Small intestine (tissue), 7 donors: ENCODE measurements around the gene NPDC1. TPM values are rescaled to one million over a fixed set of nuclear protein-coding genes. Genes with fewer than 3 reads are reported as not detected.

Experiments used
- DNase-seq, 2 donors: peaks; one replicate each; pipeline versions ENCODE4 v3.0.0 to v3.0.0-alpha.2; 2013
- FAIRE-seq: peaks from 2 replicates; lab custom pipeline; 2012; peaks lifted over from hg19 to GRCh38; lab: Jason Lieb, UNC
- H3K27ac ChIP-seq, 3 donors: one replicate each; pipeline ENCODE4 v1.5.1; 2013; ENCODE audit warnings: low read length in 2 of 3, mild to moderate bottlenecking in 2 of 3, control low read depth in 1 of 3, inconsistent platforms in 1 of 3, low read depth in 1 of 3, moderate library complexity in 1 of 3
- H3K27me3 ChIP-seq, 3 donors: one replicate each; pipeline ENCODE4 v1.6.1; 2013; ENCODE audit warnings: low read length in 3 of 3, inconsistent platforms in 1 of 3; ENCODE audit not compliant: control insufficient read depth in 3 of 3, insufficient read depth in 3 of 3
- H3K36me3 ChIP-seq, 3 donors: one replicate each; pipeline ENCODE4 v1.6.1; 2013; ENCODE audit warnings: low read length in 3 of 3, inconsistent platforms in 1 of 3, low read depth in 1 of 3, mild to moderate bottlenecking in 1 of 3, moderate library complexity in 1 of 3; ENCODE audit not compliant: control insufficient read depth in 3 of 3, insufficient read depth in 2 of 3
- H3K4me1 ChIP-seq, 3 donors: one replicate each; pipeline ENCODE4 v1.6.1; 2013; ENCODE audit warnings: low read length in 2 of 3, inconsistent platforms in 1 of 3, low read depth in 1 of 3, mild to moderate bottlenecking in 1 of 3, moderate library complexity in 1 of 3; ENCODE audit not compliant: control insufficient read depth in 3 of 3, insufficient read depth in 2 of 3
- H3K4me3 ChIP-seq, 3 donors: one replicate each; pipeline ENCODE4 v1.5.1; 2013; ENCODE audit warnings: low read length in 3 of 3, control low read depth in 1 of 3, inconsistent platforms in 1 of 3, low read depth in 1 of 3, mild to moderate bottlenecking in 1 of 3, moderate library complexity in 1 of 3
- H3K9me3 ChIP-seq, 2 donors: one replicate each; pipeline ENCODE4 v1.6.1; 2013; ENCODE audit warnings: low read depth in 1 of 2, low read length in 1 of 2; ENCODE audit not compliant: control insufficient read depth in 2 of 2, insufficient read depth in 1 of 2
- WGBS, 3 donors: extraction: QIAGEN DNeasy Blood & Tissue Kit; methylation state at CpG; one replicate each; pipeline ENCODE4 v1.1.7; 2013; 5-methylcytosine and 5-hydroxymethylcytosine counted together
- polyA plus RNA-seq, 4 donors: library from polyadenylated mRNA; stranded (reverse) in 3 of 4; unstranded in 1 of 4; fragments of 200-250 nt in 3 of 4; fragments of 120-200 nt in 1 of 4; gene quantifications; one replicate each; pipeline versions ENCODE4 v1.2.1 to v1.2.3, GENCODE V29; 2013
- donor health status: healthy with polysubstance abuse.
- donor health status: control.
- donor health status: control.
- donor health status: Bipolar disorder and iron deficiency.
- donor health status: healthy.

NPDC1 gene
- polyA plus RNA-seq, 4 donors = 18.3 to 84.6 (median 33.7) TPM

DNA sequence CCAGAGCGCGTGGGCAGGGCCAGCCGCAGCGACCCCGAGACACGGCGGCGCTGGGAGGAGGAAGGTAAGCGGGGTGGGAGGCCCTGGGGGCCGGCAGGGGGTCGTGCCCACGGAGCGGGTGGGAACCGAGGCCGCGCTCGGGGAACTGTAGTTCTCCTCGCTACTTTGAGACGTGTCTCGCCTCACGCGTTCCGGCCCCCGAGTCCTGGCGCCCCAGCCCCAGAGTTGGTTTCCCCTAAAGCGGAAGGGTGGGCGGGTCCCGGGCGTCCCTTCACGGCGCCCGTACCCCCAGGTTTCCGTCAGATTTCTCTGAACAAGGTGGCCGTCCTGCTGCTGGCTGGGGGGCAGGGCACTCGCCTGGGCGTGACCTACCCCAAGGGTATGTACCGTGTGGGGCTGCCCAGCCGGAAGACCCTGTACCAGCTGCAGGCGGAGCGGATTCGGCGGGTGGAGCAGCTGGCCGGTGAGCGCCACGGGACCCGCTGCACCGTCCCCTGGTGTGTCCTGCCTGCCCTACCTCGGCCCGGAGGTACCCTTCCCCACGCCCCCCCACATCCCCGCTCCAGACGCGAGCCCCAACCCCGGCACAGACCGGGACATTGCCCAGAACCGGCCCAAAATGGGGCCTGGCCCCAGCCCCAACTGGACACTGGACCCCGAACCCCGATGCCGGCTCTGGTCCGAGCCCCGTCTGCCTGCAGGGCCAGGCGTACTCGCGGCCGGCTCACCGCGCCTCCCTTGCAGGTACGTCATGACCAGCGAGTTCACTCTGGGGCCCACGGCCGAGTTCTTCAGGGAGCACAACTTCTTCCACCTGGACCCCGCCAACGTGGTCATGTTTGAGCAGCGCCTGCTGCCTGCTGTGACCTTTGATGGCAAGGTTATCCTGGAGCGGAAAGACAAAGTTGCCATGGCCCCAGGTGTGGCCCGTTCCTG, 32.0 kb upstream of the NPDC1 start:
- Histone ChIP-seq H3K4me1 (peaks cover 4 to 32% (median 6%) of the 10 kb centered on the region in 3 donors), H3K36me3 (peaks cover 0 to 49% (median 0%) of the 10 kb centered on the region in 3 donors), H3K27me3 (peaks cover 0 to 30% (median 0%) of the 10 kb centered on the region in 3 donors), H3K27ac (peak overlapping the region in 2 of 3 donors; percentile 8 to 56), H3K4me3 (peak overlapping the region; percentile 58 to 65 (median 64)), H3K9me3 (no peaks in the 10 kb centered on the region)
- DNase-seq = peak in 1 of 2 donors; percentile 56
- 8 to 13% (median 10%) methylated on average over 48 to 76 of the region's 76 CpGs for WGBS, 3 donors
- no peak for FAIRE-seq

- Histone ChIP-seq H3K4me3 (peak within 1 kb of the TSS; percentile 58 to 65 (median 64)), H3K27me3 (peaks cover 0 to 30% (median 0%) of the 10 kb centered on the region in 3 donors), H3K4me1 (peaks cover 4 to 32% (median 6%) of the 10 kb centered on the region in 3 donors), H3K36me3 (peaks cover 0 to 40% (median 0%) of the 10 kb centered on the region in 3 donors), H3K27ac (peak within 1 kb of the TSS; percentile 24 to 64 (median 58)), H3K9me3 (no peaks in the 10 kb centered on the region)
- DNase-seq (peak; percentile 45 to 82), FAIRE-seq (no peak)
- 3 to 6% (median 3%) methylated on average over 22 to 87 of the region's 87 CpGs for WGBS, 3 donors
Observed at GRCh38 chr9:137077010-137077747, 31.2 kb upstream of the NPDC1 start, which contains the start of gene UAP1L1. Gene UAP1L1, plus strand, starts transcription at chr9:137077517. Its CDS starts 16 bp downstream, at chr9:137077533.

- Histone ChIP-seq H3K9me3 (no peaks in the 10 kb centered on the region), H3K36me3 (peaks cover 0 to 35% (median 0%) of the 10 kb centered on the region in 3 donors), H3K4me1 (peaks cover 4 to 32% (median 6%) of the 10 kb centered on the region in 3 donors), H3K4me3 (peak overlapping the region in 2 of 3 donors; percentile 39 to 64), H3K27me3 (peaks cover 0 to 30% (median 0%) of the 10 kb centered on the region in 3 donors), H3K27ac (peak overlapping the region in 2 of 3 donors; percentile 58 to 64)
- no peak for DNase-seq
- WGBS, 3 donors = 69 to 70% (median 70%) methylated on average over 15 of the region's 15 CpGs
- FAIRE-seq = no peak
Observed at GRCh38 chr9:137076636-137077009, 30.6 kb upstream of the NPDC1 start.

DNA sequence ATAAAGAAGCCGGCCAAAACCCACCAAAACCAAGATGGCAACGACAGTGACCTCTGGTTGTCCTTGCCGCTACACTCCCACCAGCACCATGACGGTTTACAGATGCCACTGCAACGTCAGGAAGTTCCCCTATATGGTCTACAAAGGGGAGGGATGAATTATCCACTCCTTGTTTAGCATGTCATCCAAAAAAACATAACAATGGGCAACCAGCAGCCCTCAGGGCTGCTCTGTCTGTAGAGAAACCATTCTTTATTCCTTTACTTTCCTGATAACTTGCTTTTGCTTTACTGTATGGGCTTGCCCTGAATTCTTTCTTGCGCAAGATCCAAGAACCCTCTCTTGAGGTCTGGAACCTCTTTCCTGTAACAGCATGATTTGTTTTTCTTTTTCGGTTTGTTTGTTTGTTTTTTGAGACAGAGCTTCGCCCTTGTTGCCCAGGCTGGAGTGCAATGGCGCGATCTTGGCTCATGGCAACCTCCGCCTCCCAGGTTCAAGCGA, 29.3 kb upstream of the NPDC1 start:
- peaks cover 0 to 30% (median 0%) of the 10 kb centered on the region in 3 donors for H3K27me3 ChIP-seq
- no peak overlapping the region for H3K27ac ChIP-seq
- DNase-seq (no peak), FAIRE-seq (no peak)
- H3K4me3 ChIP-seq = no peak overlapping the region
- H3K9me3 ChIP-seq = no peaks in the 10 kb centered on the region
- peaks cover 4 to 42% (median 6%) of the 10 kb centered on the region in 3 donors for H3K4me1 ChIP-seq
- peaks cover 0 to 22% (median 0%) of the 10 kb centered on the region in 3 donors for H3K36me3 ChIP-seq
- 80 to 89% (median 88%) methylated on average over 12 of the region's 12 CpGs for WGBS, 3 donors

DNA sequence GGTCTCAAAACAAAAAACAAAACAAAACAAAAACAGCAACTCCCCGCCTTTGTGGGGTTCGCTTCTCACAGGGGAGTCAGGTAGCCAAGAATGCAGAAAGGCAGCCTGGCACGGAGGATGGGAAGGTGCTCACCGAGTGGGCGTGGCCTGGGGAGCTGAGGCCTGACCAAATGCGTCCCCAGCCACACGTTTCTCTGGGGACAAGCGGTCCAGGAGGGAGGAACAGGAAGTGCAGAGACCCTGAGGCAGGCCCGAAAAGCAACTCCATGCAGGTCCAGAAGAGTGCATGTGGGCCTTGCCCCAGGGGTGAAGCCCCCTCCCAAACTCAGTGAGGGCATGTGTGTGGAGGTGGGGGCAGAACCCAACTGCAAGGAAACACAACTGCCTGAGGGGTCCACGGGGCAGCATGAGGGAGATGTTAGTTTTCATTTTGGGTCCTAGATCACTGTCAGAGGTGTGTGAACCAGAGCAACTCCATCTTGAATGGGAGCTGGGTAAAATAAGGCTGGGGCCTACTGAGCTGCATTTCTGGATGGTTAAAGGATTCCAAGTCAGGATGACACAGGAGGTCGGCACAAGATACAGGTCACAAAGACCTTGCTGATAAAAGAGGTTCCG, 28.8 kb upstream of the NPDC1 start:
- DNase-seq (no peak), FAIRE-seq (no peak)
- H3K27me3 ChIP-seq = peaks cover 0 to 24% (median 0%) of the 10 kb centered on the region in 3 donors
- H3K36me3 ChIP-seq = peaks cover 0 to 16% (median 0%) of the 10 kb centered on the region in 3 donors
- 37 to 69% (median 48%) methylated on average over 12 of the region's 12 CpGs for WGBS, 3 donors
- no peak overlapping the region for H3K27ac ChIP-seq
- H3K9me3 ChIP-seq = no peaks in the 10 kb centered on the region
- H3K4me1 ChIP-seq = peaks cover 4 to 42% (median 6%) of the 10 kb centered on the region in 3 donors
- H3K4me3 ChIP-seq = no peak overlapping the region

DNA sequence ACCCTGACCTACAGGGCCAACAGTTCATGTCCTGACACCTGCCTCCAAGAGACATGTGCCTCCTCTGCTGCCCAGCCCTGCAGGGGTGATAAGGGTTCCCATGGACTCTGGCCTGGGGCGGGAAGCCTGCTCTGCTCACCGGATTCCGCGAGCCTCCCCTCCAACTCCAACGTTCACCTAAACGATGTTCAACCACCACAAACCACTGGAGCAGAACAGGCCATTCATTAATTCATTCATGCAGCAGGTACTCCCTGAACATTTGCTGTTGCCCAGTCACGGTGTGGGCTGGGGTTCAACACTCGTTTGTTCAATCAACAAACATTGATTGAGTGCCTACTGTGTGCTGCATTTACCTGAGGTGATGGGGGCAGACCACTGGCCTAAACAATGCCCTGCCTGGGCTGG, 28.0 kb upstream of the NPDC1 start:
- 16 to 62% (median 51%) methylated on average over 8 of the region's 8 CpGs for WGBS, 3 donors
- no peak for FAIRE-seq
- peak; percentile 84 to 87 for DNase-seq

GRCh38 chr9:137071282-137071681, 25.3 kb upstream of the NPDC1 start:
- FAIRE-seq (no peak), DNase-seq (no peak)
- Histone ChIP-seq H3K27me3 (peaks cover 0 to 6% (median 0%) of the 10 kb centered on the region in 3 donors), H3K36me3 (peaks cover 0 to 2% (median 0%) of the 10 kb centered on the region in 3 donors), H3K4me3 (peak overlapping the region in 1 of 3 donors; percentile 44), H3K9me3 (no peaks in the 10 kb centered on the region), H3K27ac (peak overlapping the region in 2 of 3 donors; percentile 27 to 77), H3K4me1 (peaks cover 0 to 42% (median 4%) of the 10 kb centered on the region in 3 donors)
- 73 to 91% (median 89%) methylated on average over 2 of the region's 2 CpGs for WGBS, 3 donors

More for the DNA sequence above, 28.0 kb upstream of the NPDC1 start:
- Histone ChIP-seq H3K4me3 (no peak overlapping the region), H3K9me3 (no peaks in the 10 kb centered on the region), H3K36me3 (peaks cover 0 to 9% (median 0%) of the 10 kb centered on the region in 3 donors), H3K27ac (peak overlapping the region in 1 of 3 donors; percentile 47), H3K4me1 (peaks cover 4 to 45% (median 6%) of the 10 kb centered on the region in 3 donors), H3K27me3 (peaks cover 0 to 22% (median 0%) of the 10 kb centered on the region in 3 donors)
